ENCODE measurements around the gene CFAP54. TPM values are rescaled to one million over a fixed set of nuclear protein-coding genes. Genes with fewer than 3 reads are reported as not detected.
A peak's percentile ranks its signal among the peaks of the same experiment; 100 is the strongest.

Gene CFAP54
- total RNA-seq, 1 experiment from 2014 or later, result 0.64 TPM

DNA sequence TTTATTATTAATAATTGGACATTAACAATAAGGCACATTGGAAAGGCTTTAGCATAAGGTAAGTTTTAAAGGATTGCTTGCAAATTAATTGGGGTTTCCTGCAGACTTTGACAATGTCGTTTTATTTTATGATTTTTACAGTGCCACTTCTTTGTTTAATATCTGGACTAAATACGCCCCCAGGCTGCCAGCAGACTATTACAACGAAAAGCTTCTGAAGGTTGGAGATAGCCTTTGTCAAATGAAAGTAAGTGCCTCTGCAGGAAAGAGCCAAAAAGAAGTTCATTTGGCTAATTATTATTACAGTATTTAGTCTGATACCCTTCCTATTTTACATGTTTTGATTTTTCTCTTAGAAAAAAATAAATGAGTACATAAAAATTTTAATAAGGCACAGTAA, 11.3 kb downstream of the CFAP54 start:
- ATAC-seq, result no peak
- CTCF ChIA-PET, result no interaction called here
- in situ Hi-C loops (cut with HindIII; ENCODE audit: low pct_unique_long_range_greater_than_20kb, low sequenced_read_pairs), result no loop called here

GRCh38 chr12:96501133-96501761, 11.9 kb downstream of the CFAP54 start:
- ATAC-seq, result peak; percentile 80
- H3K4me3 ChIP-seq (ENCODE audit: low read depth in 2 of 2, low read length in 2 of 2), result no peak overlapping the region
- H3K9me3 ChIP-seq (ENCODE audit: control insufficient read depth, insufficient read depth, low read depth, low read length), result no peaks in the 10 kb centered on the region
- TF ChIP-seq, protein P1, sequence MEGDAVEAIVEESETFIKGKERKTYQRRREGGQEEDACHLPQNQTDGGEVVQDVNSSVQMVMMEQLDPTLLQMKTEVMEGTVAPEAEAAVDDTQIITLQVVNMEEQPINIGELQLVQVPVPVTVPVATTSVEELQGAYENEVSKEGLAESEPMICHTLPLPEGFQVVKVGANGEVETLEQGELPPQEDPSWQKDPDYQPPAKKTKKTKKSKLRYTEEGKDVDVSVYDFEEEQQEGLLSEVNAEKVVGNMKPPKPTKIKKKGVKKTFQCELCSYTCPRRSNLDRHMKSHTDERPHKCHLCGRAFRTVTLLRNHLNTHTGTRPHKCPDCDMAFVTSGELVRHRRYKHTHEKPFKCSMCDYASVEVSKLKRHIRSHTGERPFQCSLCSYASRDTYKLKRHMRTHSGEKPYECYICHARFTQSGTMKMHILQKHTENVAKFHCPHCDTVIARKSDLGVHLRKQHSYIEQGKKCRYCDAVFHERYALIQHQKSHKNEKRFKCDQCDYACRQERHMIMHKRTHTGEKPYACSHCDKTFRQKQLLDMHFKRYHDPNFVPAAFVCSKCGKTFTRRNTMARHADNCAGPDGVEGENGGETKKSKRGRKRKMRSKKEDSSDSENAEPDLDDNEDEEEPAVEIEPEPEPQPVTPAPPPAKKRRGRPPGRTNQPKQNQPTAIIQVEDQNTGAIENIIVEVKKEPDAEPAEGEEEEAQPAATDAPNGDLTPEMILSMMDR (IDR thresholded peaks at IDR 0.05), result no peak
- TF ChIP-seq TCF7L2 (IDR thresholded peaks at IDR 0.05; ENCODE audit: low read depth, low read length) (no peak), SIN3A (IDR thresholded peaks at IDR 0.05; ENCODE audit: borderline replicate concordance, insufficient read depth, low read depth, low read length) (no peak), POLR2AphosphoS5 (IDR thresholded peaks at IDR 0.05; ENCODE audit: low read depth, low read length) (no peak)
- TF ChIP-seq, protein P2, sequence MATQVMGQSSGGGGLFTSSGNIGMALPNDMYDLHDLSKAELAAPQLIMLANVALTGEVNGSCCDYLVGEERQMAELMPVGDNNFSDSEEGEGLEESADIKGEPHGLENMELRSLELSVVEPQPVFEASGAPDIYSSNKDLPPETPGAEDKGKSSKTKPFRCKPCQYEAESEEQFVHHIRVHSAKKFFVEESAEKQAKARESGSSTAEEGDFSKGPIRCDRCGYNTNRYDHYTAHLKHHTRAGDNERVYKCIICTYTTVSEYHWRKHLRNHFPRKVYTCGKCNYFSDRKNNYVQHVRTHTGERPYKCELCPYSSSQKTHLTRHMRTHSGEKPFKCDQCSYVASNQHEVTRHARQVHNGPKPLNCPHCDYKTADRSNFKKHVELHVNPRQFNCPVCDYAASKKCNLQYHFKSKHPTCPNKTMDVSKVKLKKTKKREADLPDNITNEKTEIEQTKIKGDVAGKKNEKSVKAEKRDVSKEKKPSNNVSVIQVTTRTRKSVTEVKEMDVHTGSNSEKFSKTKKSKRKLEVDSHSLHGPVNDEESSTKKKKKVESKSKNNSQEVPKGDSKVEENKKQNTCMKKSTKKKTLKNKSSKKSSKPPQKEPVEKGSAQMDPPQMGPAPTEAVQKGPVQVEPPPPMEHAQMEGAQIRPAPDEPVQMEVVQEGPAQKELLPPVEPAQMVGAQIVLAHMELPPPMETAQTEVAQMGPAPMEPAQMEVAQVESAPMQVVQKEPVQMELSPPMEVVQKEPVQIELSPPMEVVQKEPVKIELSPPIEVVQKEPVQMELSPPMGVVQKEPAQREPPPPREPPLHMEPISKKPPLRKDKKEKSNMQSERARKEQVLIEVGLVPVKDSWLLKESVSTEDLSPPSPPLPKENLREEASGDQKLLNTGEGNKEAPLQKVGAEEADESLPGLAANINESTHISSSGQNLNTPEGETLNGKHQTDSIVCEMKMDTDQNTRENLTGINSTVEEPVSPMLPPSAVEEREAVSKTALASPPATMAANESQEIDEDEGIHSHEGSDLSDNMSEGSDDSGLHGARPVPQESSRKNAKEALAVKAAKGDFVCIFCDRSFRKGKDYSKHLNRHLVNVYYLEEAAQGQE (IDR thresholded peaks at IDR 0.05; ENCODE audit: insufficient read depth in 1 of 2, low read depth in 2 of 2, low read length in 1 of 2), result no peak
- no peaks in the 10 kb centered on the region for H3K36me3 ChIP-seq (ENCODE audit: control insufficient read depth, insufficient read depth, low read length)
- POLR2A ChIA-PET, result no interaction called here
- CTCF ChIA-PET, result no interaction called here
- no TSS peak for BruUV-seq (replicated peaks)
- H3K4me1 ChIP-seq (ENCODE audit: control insufficient read depth, insufficient read depth, low read length), result 0 out of 2 replicates have a peak, but pooled peaks cover 3% of the 10 kb centered on the region
- no peak for DNase-seq (ENCODE audit: low read depth, low spot score)
- H3K27ac ChIP-seq (ENCODE audit: low read length), result no peak overlapping the region; the same call in 1 of the 2 replicates
- in situ Hi-C loops (cut with HindIII; ENCODE audit: low pct_unique_long_range_greater_than_20kb, low sequenced_read_pairs) (no loop called here), intact Hi-C loops (cut with micrococcal nuclease; ENCODE audit: unreplicated experiment) (no loop called here)
- no peaks in the 10 kb centered on the region for H3K27me3 ChIP-seq (ENCODE audit: control insufficient read depth, insufficient read depth, low read length)

More for the DNA sequence above, 11.3 kb downstream of the CFAP54 start:
- Histone ChIP-seq H3K27me3 (ENCODE audit: control insufficient read depth, insufficient read depth, low read length) (no peaks in the 10 kb centered on the region), H3K4me3 (ENCODE audit: low read depth in 2 of 2, low read length in 2 of 2) (no peak overlapping the region), H3K36me3 (ENCODE audit: control insufficient read depth, insufficient read depth, low read length) (no peaks in the 10 kb centered on the region), H3K4me1 (ENCODE audit: control insufficient read depth, insufficient read depth, low read length) (0 out of 2 replicates have a peak, but pooled peaks cover 3% of the 10 kb centered on the region), H3K9me3 (ENCODE audit: control insufficient read depth, insufficient read depth, low read depth, low read length) (no peaks in the 10 kb centered on the region), H3K27ac (ENCODE audit: low read length) (no peak overlapping the region; the same call in 1 of the 2 replicates)
- no peak for DNase-seq (ENCODE audit: low read depth, low spot score)
- TF ChIP-seq, protein P2 (IDR thresholded peaks at IDR 0.05; ENCODE audit: insufficient read depth in 1 of 2, low read depth in 2 of 2, low read length in 1 of 2), result no peak
- TF ChIP-seq, protein P1 (IDR thresholded peaks at IDR 0.05), result no peak; the same call in 1 of the 2 replicates
- TF ChIP-seq TCF7L2 (IDR thresholded peaks at IDR 0.05; ENCODE audit: low read depth, low read length) (no peak), POLR2AphosphoS5 (IDR thresholded peaks at IDR 0.05; ENCODE audit: low read depth, low read length) (no peak), SIN3A (IDR thresholded peaks at IDR 0.05; ENCODE audit: borderline replicate concordance, insufficient read depth, low read depth, low read length) (no peak)
- intact Hi-C loops (cut with micrococcal nuclease; ENCODE audit: unreplicated experiment), result no loop called here
- POLR2A ChIA-PET, result no interaction called here
- no TSS peak for BruUV-seq (replicated peaks)
